HepG2 (cell line): Measurements from ENCODE around the gene STAT5A. TPM values are rescaled to one million over a fixed set of nuclear protein-coding genes. Genes with fewer than 3 reads are reported as not detected.

ENCODE experiments used
- ARID2 ChIP-seq: sonication (generic); formaldehyde crosslinking; IDR thresholded peaks from 2 replicates; pipeline ENCODE4 v1.8.1; 2022; ENCODE audit warnings: mild to moderate bottlenecking, missing genetic modification reagents, borderline replicate concordance
- ATAD3A ChIP-seq: sonication (generic); formaldehyde crosslinking; IDR thresholded peaks from 2 replicates; pipeline ENCODE4 v1.4.0; 2020; ENCODE audit warnings: missing genetic modification reagents
- BCLAF1 ChIP-seq: fragments of 450-650 bp; IDR thresholded peaks from 2 replicates; pipeline ENCODE4 v1.6.1; 2017; ENCODE audit warnings: mild to moderate bottlenecking
- CHD2 ChIP-seq: IDR thresholded peaks from 2 replicates; pipeline ENCODE4 v1.6.1; 2011; ENCODE audit warnings: low read depth, low read length, improper control_type of control experiment
- ELF3 ChIP-seq: IDR thresholded peaks from 2 replicates; pipeline ENCODE4 v1.6.1; 2016; ENCODE audit warnings: missing genetic modification reagents, missing compliant biosample characterization
- ETV5 ChIP-seq: IDR thresholded peaks from 2 replicates; pipeline ENCODE4 v1.6.1; 2018; ENCODE audit warnings: missing biosample characterization, missing genetic modification reagents, inconsistent platforms, borderline replicate concordance
- GLMP ChIP-seq: sonication (generic); formaldehyde crosslinking; IDR thresholded peaks from 2 replicates; pipeline ENCODE4 v1.9.0; 2021; ENCODE audit warnings: missing genetic modification reagents, mild to moderate bottlenecking, borderline replicate concordance
- HNRNPLL ChIP-seq: fragments of 200-400 bp; formaldehyde crosslinking; IDR thresholded peaks from 2 replicates; pipeline ENCODE4 v1.6.1; 2017; ENCODE audit warnings: mild to moderate bottlenecking, low read depth, low read length; ENCODE audit not compliant: poor library complexity, severe bottlenecking
- HOMEZ ChIP-seq: IDR thresholded peaks from 2 replicates; pipeline ENCODE4 v1.6.1; 2016; ENCODE audit warnings: low read depth
- IKZF5 ChIP-seq: IDR thresholded peaks from 2 replicates; pipeline ENCODE4 v1.6.1; 2018; ENCODE audit warnings: missing genetic modification reagents, mild to moderate bottlenecking, missing compliant biosample characterization
- KAT7 ChIP-seq: IDR thresholded peaks from 2 replicates; pipeline ENCODE4 v1.6.1; 2018; ENCODE audit warnings: borderline replicate concordance, missing compliant biosample characterization
- NCOA5 ChIP-seq: sonication (generic); formaldehyde crosslinking; IDR thresholded peaks from 2 replicates; pipeline ENCODE4 v1.4.0; 2020; ENCODE audit warnings: missing genetic modification reagents
- NR2F1 ChIP-seq, 2 experiments: fragments of 450-650 bp in 1 of 2; formaldehyde crosslinking in 1 of 2; IDR thresholded peaks; 2 replicates each; pipeline versions ENCODE4 v1.5.0 to v1.6.1; 2016 to 2020; ENCODE audit warnings: mild to moderate bottlenecking in 1 of 2, missing compliant biosample characterization in 1 of 2, missing genetic modification reagents in 1 of 2, moderate library complexity in 1 of 2
- SMARCE1 ChIP-seq: fragments of 450-650 bp; IDR thresholded peaks from 2 replicates; pipeline ENCODE4 v1.6.1; 2017; ENCODE audit warnings: borderline replicate concordance
- TMF1 ChIP-seq: sonication (generic); formaldehyde crosslinking; IDR thresholded peaks from 2 replicates; pipeline ENCODE4 v1.8.1; 2022; ENCODE audit warnings: low read depth, missing genetic modification reagents
- ZBTB1 ChIP-seq: sonication (generic); formaldehyde crosslinking; IDR thresholded peaks from 2 replicates; pipeline ENCODE4 v1.4.0; 2020; ENCODE audit warnings: missing genetic modification reagents, borderline replicate concordance
- ZFP1 ChIP-seq: IDR thresholded peaks from 2 replicates; pipeline ENCODE4 v1.6.1; 2016
- ZFP36 ChIP-seq: fragments of 150-350 bp; IDR thresholded peaks from 2 replicates; pipeline ENCODE4 v1.6.1; 2018; ENCODE audit warnings: borderline replicate concordance, low read length, low read depth; ENCODE audit not compliant: partially characterized antibody
- ZMAT5 ChIP-seq: sonication (generic); formaldehyde crosslinking; IDR thresholded peaks from 2 replicates; pipeline ENCODE4 v1.5.0; 2020; ENCODE audit warnings: mild to moderate bottlenecking, low read depth, missing genetic modification reagents, borderline replicate concordance
- ZMYM4 ChIP-seq: sonication (generic); formaldehyde crosslinking; IDR thresholded peaks from 2 replicates; pipeline ENCODE4 v1.8.1; 2023; ENCODE audit warnings: mild to moderate bottlenecking, missing genetic modification reagents
- ZNF17 ChIP-seq: sonication (generic); formaldehyde crosslinking; IDR thresholded peaks from 2 replicates; pipeline ENCODE4 v1.5.0; 2020; ENCODE audit warnings: mild to moderate bottlenecking, missing genetic modification reagents
- ZNF274 ChIP-seq: sonication (generic); formaldehyde crosslinking; IDR thresholded peaks from 2 replicates; pipeline ENCODE4 v1.5.1; 2020; ENCODE audit warnings: mild to moderate bottlenecking, missing genetic modification reagents
- ZNF530 ChIP-seq: sonication (generic); formaldehyde crosslinking; IDR thresholded peaks from 2 replicates; pipeline ENCODE4 v1.5.0; 2020; ENCODE audit warnings: low read depth, mild to moderate bottlenecking, missing genetic modification reagents
- polyA plus RNA-seq, 8 experiments: library from polyadenylated mRNA; depleted of rRNA in 3 of 8; stranded (reverse) in 7 of 8; unstranded in 1 of 8; fragments of >200 nt; fragmentation: Illumina TruSeq in 4 of 8; extraction: Trizol in 4 of 8; gene quantifications; 2 replicates each; pipeline versions ENCODE4 v1.2.1 to v1.2.3, GENCODE V29; 2011 to 2016; ENCODE audit warnings: low read depth in 4 of 8, missing spikeins in 1 of 8, mixed read lengths in 1 of 8; ENCODE audit not compliant: insufficient read depth in 1 of 8
- total RNA-seq, 5 experiments: library from RNA; depleted of rRNA; stranded (reverse); fragments of >200 nt; fragmentation: Illumina TruSeq; extraction: Trizol; gene quantifications; 2 replicates each; pipeline ENCODE4 v1.2.3, GENCODE V29; 2016; ENCODE audit warnings: low read depth in 1 of 5

Gene STAT5A
- total and polyA plus RNA-seq, 2 of the 13 experiments (the other 11 are each of a cell fraction or from before 2014, with no cell fraction given): 1.4 to 4.1 TPM

- no peak for TF ChIP-seq IKZF5 (CRISPR knock-in tag)
- TF ChIP-seq KAT7 (CRISPR knock-in tag): 0 out of 2 replicates have a peak, but pooled peaks have one; percentile 65
- no peak for TF ChIP-seq ARID2 (CRISPR knock-in tag)
- peak; percentile 15 for TF ChIP-seq HNRNPLL
- no peak for TF ChIP-seq CHD2
- no peak for TF ChIP-seq ZNF17 (CRISPR knock-in tag)
- TF ChIP-seq ZNF274: peak; percentile 62; the same call in 1 of the 2 replicates
- TF ChIP-seq GLMP (CRISPR knock-in tag): no peak
- no peak for TF ChIP-seq ATAD3A
- TF ChIP-seq ZFP36: no peak
- TF ChIP-seq ZFP1 (CRISPR knock-in tag): no peak
- TF ChIP-seq BCLAF1: no peak
- TF ChIP-seq NR2F1 (CRISPR knock-in tag; IDR thresholded peaks at IDR 0.05): 0 out of 4 replicates have a peak, but pooled peaks of 1 of the 2 experiments have one; percentile 18
- TF ChIP-seq NCOA5 (CRISPR knock-in tag): no peak
- 0 out of 2 replicates have a peak, but pooled peaks have one; percentile 18 for TF ChIP-seq ELF3 (CRISPR knock-in tag)
- 0 out of 2 replicates have a peak, but pooled peaks have one; percentile 11 for TF ChIP-seq ZMYM4 (CRISPR knock-in tag)
- TF ChIP-seq TMF1 (CRISPR knock-in tag): no peak; the same call in 1 of the 2 replicates
- TF ChIP-seq HOMEZ (CRISPR knock-in tag): no peak
- TF ChIP-seq ZBTB1 (CRISPR knock-in tag): no peak
- no peak for TF ChIP-seq ETV5 (CRISPR knock-in tag)
- no peak for TF ChIP-seq ZMAT5
- no peak for TF ChIP-seq ZNF530 (CRISPR knock-in tag)
- no peak for TF ChIP-seq SMARCE1
These were observed 16.1 kb downstream of the STAT5A start (continued) for GRCh38 chr17:42304187-42305030.
